Measurements from ENCODE around the gene TCAIM. TPM values are rescaled to one million over a fixed set of nuclear protein-coding genes. Genes with fewer than 3 reads are reported as not detected.

TCAIM gene
- total RNA-seq, 6 donors from 2014 or later, result 10.5 to 33.5 (median 19.6) TPM

DNA sequence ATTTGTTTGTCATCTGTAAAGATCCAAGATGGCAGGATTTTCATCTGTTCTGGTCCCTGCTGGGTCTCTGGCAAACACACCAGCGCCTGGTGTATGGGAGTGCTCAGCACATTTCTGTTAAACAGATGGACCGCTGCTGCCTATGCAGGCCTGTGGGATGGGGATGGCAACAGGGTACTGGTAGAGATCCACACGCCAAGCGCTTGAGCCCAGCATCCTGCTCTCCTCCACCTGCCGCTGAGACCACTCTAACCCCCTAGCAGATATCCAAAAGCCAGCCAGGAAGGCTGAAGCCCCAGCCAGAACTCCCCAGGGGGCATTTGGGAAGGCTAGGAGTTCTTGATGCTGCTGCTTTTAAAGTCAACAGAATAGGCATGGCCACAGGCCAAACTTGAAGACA lies 107.2 kb downstream of the TCAIM start:
- H3K27ac ChIP-seq, result no peak overlapping the region
- H3K9me3 ChIP-seq, result no peaks in the 10 kb centered on the region
- WGBS, 2 donors, result 98 to 100% methylated on average over 2 to 5 of the region's 5 CpGs
- no peak for TF ChIP-seq POLR2AphosphoS5 (IDR thresholded peaks at IDR 0.05)
- no peak for TF ChIP-seq POLR2A (IDR thresholded peaks at IDR 0.05)
- TF ChIP-seq, protein P1, sequence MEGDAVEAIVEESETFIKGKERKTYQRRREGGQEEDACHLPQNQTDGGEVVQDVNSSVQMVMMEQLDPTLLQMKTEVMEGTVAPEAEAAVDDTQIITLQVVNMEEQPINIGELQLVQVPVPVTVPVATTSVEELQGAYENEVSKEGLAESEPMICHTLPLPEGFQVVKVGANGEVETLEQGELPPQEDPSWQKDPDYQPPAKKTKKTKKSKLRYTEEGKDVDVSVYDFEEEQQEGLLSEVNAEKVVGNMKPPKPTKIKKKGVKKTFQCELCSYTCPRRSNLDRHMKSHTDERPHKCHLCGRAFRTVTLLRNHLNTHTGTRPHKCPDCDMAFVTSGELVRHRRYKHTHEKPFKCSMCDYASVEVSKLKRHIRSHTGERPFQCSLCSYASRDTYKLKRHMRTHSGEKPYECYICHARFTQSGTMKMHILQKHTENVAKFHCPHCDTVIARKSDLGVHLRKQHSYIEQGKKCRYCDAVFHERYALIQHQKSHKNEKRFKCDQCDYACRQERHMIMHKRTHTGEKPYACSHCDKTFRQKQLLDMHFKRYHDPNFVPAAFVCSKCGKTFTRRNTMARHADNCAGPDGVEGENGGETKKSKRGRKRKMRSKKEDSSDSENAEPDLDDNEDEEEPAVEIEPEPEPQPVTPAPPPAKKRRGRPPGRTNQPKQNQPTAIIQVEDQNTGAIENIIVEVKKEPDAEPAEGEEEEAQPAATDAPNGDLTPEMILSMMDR (IDR thresholded peaks at IDR 0.05), result no peak
- no peak for TF ChIP-seq EP300 (IDR thresholded peaks at IDR 0.05)
- ATAC-seq (ENCODE audit: low FRiP score in 2 of 2) (no peak), DNase-seq (no peak)
- peaks cover 4 to 8% (median 5%) of the 10 kb centered on the region in 4 donors for H3K4me1 ChIP-seq
- peaks cover 29 to 63% (median 54%) of the 10 kb centered on the region in 4 donors for H3K36me3 ChIP-seq
- H3K27me3 ChIP-seq, result no peaks in the 10 kb centered on the region
- no peak overlapping the region for H3K4me3 ChIP-seq

DNA sequence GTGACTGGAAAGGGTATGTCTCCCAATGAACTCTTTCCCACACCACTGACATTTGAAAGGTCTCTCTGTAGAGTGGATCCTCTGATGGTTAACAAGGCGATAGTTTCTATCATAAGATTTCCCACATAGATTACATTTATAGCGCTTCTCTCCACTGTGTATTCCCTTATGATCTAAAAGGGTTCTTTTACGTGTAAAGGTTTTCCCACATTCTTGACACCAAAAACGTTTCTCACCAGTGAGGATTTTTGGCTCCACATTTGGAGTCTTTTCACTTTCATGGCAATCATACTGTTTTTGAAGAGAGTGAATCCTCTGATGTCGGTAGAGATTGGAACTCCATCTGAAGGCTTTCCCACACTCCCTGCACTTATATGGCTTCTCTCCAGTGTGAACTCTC lies 108.4 kb downstream of the TCAIM start:
- no peaks in the 10 kb centered on the region for H3K27me3 ChIP-seq
- no peak overlapping the region for H3K4me3 ChIP-seq
- ATAC-seq (ENCODE audit: low FRiP score in 2 of 2) (no peak), DNase-seq (no peak)
- no peaks in the 10 kb centered on the region for H3K4me1 ChIP-seq
- no peak overlapping the region for H3K27ac ChIP-seq
- H3K9me3 ChIP-seq, result no peaks in the 10 kb centered on the region
- WGBS, 2 donors, result 96 to 97% methylated on average over 5 of the region's 5 CpGs
- TF ChIP-seq EP300 (IDR thresholded peaks at IDR 0.05), result no peak
- H3K36me3 ChIP-seq, result peaks cover 29 to 73% (median 61%) of the 10 kb centered on the region in 4 donors

GRCh38 chr3:44451441-44451840 lies 112.9 kb downstream of the TCAIM start:
- ATAC-seq (ENCODE audit: low FRiP score in 2 of 2) (no peak), DNase-seq (no peak)
- Histone ChIP-seq H3K36me3 (peaks cover 38 to 89% (median 74%) of the 10 kb centered on the region in 4 donors), H3K27me3 (no peaks in the 10 kb centered on the region), H3K4me3 (no peak overlapping the region), H3K9me3 (no peaks in the 10 kb centered on the region), H3K27ac (no peak overlapping the region), H3K4me1 (no peaks in the 10 kb centered on the region)
- WGBS, 2 donors, result 99 to 100% methylated on average over 3 of the region's 3 CpGs
- TF ChIP-seq, protein P1 (IDR thresholded peaks at IDR 0.05), result no peak
- no peak for TF ChIP-seq EP300 (IDR thresholded peaks at IDR 0.05)
- TF ChIP-seq POLR2A (IDR thresholded peaks at IDR 0.05), result no peak
- no peak for TF ChIP-seq POLR2AphosphoS5 (IDR thresholded peaks at IDR 0.05)

GRCh38 chr3:44454258-44454657 lies 115.7 kb downstream of the TCAIM start:
- DNase-seq, result no peak
- 75 to 98% methylated on average over 4 of the region's 4 CpGs for WGBS, 2 donors

GRCh38 chr3:44455318-44455717 lies 116.8 kb downstream of the TCAIM start:
- peaks cover 0 to 6% (median 1%) of the 10 kb centered on the region in 4 donors for H3K9me3 ChIP-seq
- ATAC-seq (ENCODE audit: low FRiP score in 2 of 2) (no peak), DNase-seq (no peak)
- H3K27ac ChIP-seq, result no peak overlapping the region
- no peak overlapping the region for H3K4me3 ChIP-seq
- H3K36me3 ChIP-seq, result peaks cover 21 to 68% (median 51%) of the 10 kb centered on the region in 4 donors
- TF ChIP-seq POLR2A (IDR thresholded peaks at IDR 0.05) (no peak), EP300 (IDR thresholded peaks at IDR 0.05) (no peak), POLR2AphosphoS5 (IDR thresholded peaks at IDR 0.05) (no peak)
- TF ChIP-seq, protein P1 (IDR thresholded peaks at IDR 0.05), result no peak
- 95 to 96% methylated on average over 8 to 10 of the region's 10 CpGs for WGBS, 2 donors
- no peaks in the 10 kb centered on the region for H3K4me1 ChIP-seq
- no peaks in the 10 kb centered on the region for H3K27me3 ChIP-seq

More at GRCh38 chr3:44454258-44454657, 115.7 kb downstream of the TCAIM start:
- no peak for ATAC-seq (ENCODE audit: low FRiP score in 2 of 2)
- Histone ChIP-seq H3K27ac (no peak overlapping the region), H3K9me3 (no peaks in the 10 kb centered on the region), H3K4me1 (no peaks in the 10 kb centered on the region), H3K27me3 (no peaks in the 10 kb centered on the region), H3K36me3 (peaks cover 28 to 78% (median 62%) of the 10 kb centered on the region in 4 donors), H3K4me3 (no peak overlapping the region)
- TF ChIP-seq EP300 (IDR thresholded peaks at IDR 0.05) (no peak), POLR2A (IDR thresholded peaks at IDR 0.05) (no peak), POLR2AphosphoS5 (IDR thresholded peaks at IDR 0.05) (no peak)
- TF ChIP-seq, protein P1 (IDR thresholded peaks at IDR 0.05), result no peak

Other genes with a start within 250 kb of the TCAIM start
- not detected for gene TOPAZ1, start 96.9 kb upstream of the TCAIM start, total RNA-seq
- 10 to 100 TPM in 4 of 6 donors, 1 to 10 TPM in 2; 6.7 to 20.0 (median 12.9) TPM for gene ZNF445, start 138.9 kb downstream of the TCAIM start, total RNA-seq
- 10 to 100 TPM in 1 of 6 donors, 1 to 10 TPM in 5; 2.9 to 13.6 (median 3.5) TPM for gene ZKSCAN7, start 216.4 kb downstream of the TCAIM start, total RNA-seq
- 1 to 10 TPM; 1.3 to 6.3 (median 1.8) TPM for gene ZNF660, start 246.2 kb downstream of the TCAIM start, total RNA-seq